ENCODE results near the gene HMG20A. TPM values are rescaled to one million over a fixed set of nuclear protein-coding genes. Genes with fewer than 3 reads are reported as not detected.

Gene HMG20A
- total and polyA plus RNA-seq, 10 of the 15 experiments (the other 5 are each of a cell fraction or from before 2014, with no cell fraction given), result 30.0 to 98.7 (median 46.8) TPM

DNA sequence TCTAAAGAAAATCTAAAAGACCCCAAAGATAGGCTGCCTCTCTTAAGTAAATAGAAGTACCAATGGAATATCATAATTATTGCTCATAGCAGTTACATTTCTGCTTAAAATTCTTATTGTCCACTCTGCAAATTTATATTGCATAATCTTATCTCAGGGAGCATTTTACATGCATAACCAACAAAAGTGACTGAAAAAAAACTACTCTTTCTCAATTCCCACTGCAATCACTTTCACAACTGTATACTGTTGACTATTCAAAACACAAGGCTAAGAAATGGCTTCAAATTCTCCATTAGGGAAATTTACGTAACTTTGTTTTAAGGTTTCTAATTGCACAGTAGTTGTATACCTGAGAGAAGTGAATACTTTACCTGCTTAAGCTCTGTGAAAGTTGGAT is 56.3 kb downstream of the HMG20A start:
- TF ChIP-seq CHD2 (IDR thresholded peaks at IDR 0.05; ENCODE audit: borderline replicate concordance, low read depth, low read length) (no peak), PRDM15 (CRISPR knock-in tag; IDR thresholded peaks at IDR 0.05) (no peak), SP1 (IDR thresholded peaks at IDR 0.05; ENCODE audit: low read depth, low read length) (no peak), PAX5 (IDR thresholded peaks at IDR 0.05; ENCODE audit: borderline replicate concordance, low read depth, low read length) (no peak), NFYB (IDR thresholded peaks at IDR 0.05; ENCODE audit: insufficient read depth, low read depth, low read length) (no peak), MTA3 (IDR thresholded peaks at IDR 0.05; ENCODE audit: borderline replicate concordance, low read length) (no peak), ETV6 (conservative IDR thresholded peaks at IDR 0.05 in 1 of 2, IDR thresholded peaks at IDR 0.05 in 1 of 2; ENCODE audit: borderline replicate concordance in 1 of 2, low read depth in 1 of 2) (no peak), ZBTB40 (IDR thresholded peaks at IDR 0.05; ENCODE audit: borderline replicate concordance) (no peak), TCF7 (IDR thresholded peaks at IDR 0.05; ENCODE audit: borderline replicate concordance) (no peak), YBX1 (IDR thresholded peaks at IDR 0.05) (no peak), NFIC (IDR thresholded peaks at IDR 0.05; ENCODE audit: low read depth, low read length) (no peak)
- TF ChIP-seq, protein P1, sequence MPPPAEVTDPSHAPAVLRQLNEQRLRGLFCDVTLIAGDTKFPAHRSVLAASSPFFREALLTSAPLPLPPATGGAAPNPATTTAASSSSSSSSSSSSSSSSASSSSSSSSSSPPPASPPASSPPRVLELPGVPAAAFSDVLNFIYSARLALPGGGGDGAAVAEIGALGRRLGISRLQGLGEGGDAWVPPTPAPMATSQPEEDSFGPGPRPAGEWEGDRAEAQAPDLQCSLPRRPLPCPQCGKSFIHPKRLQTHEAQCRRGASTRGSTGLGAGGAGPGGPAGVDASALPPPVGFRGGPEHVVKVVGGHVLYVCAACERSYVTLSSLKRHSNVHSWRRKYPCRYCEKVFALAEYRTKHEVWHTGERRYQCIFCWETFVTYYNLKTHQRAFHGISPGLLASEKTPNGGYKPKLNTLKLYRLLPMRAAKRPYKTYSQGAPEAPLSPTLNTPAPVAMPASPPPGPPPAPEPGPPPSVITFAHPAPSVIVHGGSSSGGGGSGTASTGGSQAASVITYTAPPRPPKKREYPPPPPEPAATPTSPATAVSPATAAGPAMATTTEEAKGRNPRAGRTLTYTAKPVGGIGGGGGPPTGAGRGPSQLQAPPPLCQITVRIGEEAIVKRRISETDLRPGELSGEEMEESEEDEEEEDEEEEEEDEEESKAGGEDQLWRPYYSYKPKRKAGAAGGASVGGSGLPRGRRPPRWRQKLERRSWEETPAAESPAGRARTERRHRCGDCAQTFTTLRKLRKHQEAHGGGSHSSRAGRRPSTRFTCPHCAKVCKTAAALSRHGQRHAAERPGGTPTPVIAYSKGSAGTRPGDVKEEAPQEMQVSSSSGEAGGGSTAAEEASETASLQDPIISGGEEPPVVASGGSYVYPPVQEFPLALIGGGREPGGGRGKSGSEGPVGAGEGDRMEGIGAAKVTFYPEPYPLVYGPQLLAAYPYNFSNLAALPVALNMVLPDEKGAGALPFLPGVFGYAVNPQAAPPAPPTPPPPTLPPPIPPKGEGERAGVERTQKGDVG (CRISPR knock-in tag; IDR thresholded peaks at IDR 0.05), result no peak
- ChIA-PET CTCF (interaction anchor here (0.6 to 2.3 kb wide), 2 partner anchors 18 to 67 kb away, joined by 3 to 10 read pairs; no protein-coding TSS in a partner anchor), POLR2A (no interaction called here), RAD21 (ENCODE audit: unreplicated experiment) (no interaction called here), SMC1A (ENCODE audit: uncharacterized antibody, unreplicated experiment) (interaction anchor here (6.6 kb wide), 1 partner anchor 16 kb away, joined by 43 read pairs; no protein-coding TSS in a partner anchor)
- BruUV-seq (replicated peaks), result no TSS peak
- in situ Hi-C loops (cut with MboI) (no loop called here), intact Hi-C loops (cut with micrococcal nuclease; ENCODE audit: unreplicated experiment) (no loop called here)
- no peak overlapping the region for H2AFZ ChIP-seq (ENCODE audit: control insufficient read depth, low read depth, low read length)
- no peaks in the 10 kb centered on the region; the same call in 1 of the 2 replicates for H3K4me1 ChIP-seq (ENCODE audit: control insufficient read depth, insufficient read depth, low read length)
- no peak for ATAC-seq
- no peaks in the 10 kb centered on the region for H3K27me3 ChIP-seq (replicated peaks in 1 of 2; ENCODE audit: control insufficient read depth in 2 of 2, insufficient read depth in 2 of 2, low read length in 1 of 2)
- no peak overlapping the region for H3K9ac ChIP-seq (ENCODE audit: control insufficient read depth, insufficient read depth, low read length)
- no peaks in the 10 kb centered on the region for H4K20me1 ChIP-seq (ENCODE audit: control insufficient read depth, insufficient read depth)
- no peak overlapping the region for H3K4me3 ChIP-seq
- H3K36me3 ChIP-seq (ENCODE audit: control insufficient read depth in 2 of 2, insufficient read depth in 2 of 2, low read length in 1 of 2), result peaks cover 8 to 29% of the 10 kb centered on the region in 2 experiments
- H3K27ac ChIP-seq (ENCODE audit: control insufficient read depth, insufficient read depth), result no peak overlapping the region
- H3K4me2 ChIP-seq (ENCODE audit: control insufficient read depth, insufficient read depth), result no peak overlapping the region
- no peak for FAIRE-seq
- H3K79me2 ChIP-seq (ENCODE audit: control insufficient read depth, insufficient read depth, low read length), result no peaks in the 10 kb centered on the region
- DNase-seq (ENCODE audit: low read depth, low spot score), result no peak
- WGBS (ENCODE audit: insufficient coverage, insufficient replicate concordance, low lambda C conversion rate, missing lambda C conversion rate), result 93% methylated on average over 1 of the region's 1 CpG
- H3K9me3 ChIP-seq (replicated peaks; ENCODE audit: control insufficient read depth, insufficient read depth, low read length), result no peaks in the 10 kb centered on the region
